ENCODE data around the gene THADA.
"Not testable (repeated sequence)": the region's sequence is repeated elsewhere in the genome, so short reads cannot be mapped to it uniquely, and the experiment has no call there.

The THADA gene

GRCh38 chr2:43462866-43463641 is 132.8 kb downstream of the THADA start:
- DNase-seq = no peak

GRCh38 chr2:43461453-43462073 is 134.3 kb downstream of the THADA start:
- DNase-seq = no peak

GRCh38 chr2:43460611-43461365 is 135.1 kb downstream of the THADA start:
- no peak for DNase-seq

GRCh38 chr2:43460174-43460546 is 135.7 kb downstream of the THADA start:
- DNase-seq = no peak

DNA sequence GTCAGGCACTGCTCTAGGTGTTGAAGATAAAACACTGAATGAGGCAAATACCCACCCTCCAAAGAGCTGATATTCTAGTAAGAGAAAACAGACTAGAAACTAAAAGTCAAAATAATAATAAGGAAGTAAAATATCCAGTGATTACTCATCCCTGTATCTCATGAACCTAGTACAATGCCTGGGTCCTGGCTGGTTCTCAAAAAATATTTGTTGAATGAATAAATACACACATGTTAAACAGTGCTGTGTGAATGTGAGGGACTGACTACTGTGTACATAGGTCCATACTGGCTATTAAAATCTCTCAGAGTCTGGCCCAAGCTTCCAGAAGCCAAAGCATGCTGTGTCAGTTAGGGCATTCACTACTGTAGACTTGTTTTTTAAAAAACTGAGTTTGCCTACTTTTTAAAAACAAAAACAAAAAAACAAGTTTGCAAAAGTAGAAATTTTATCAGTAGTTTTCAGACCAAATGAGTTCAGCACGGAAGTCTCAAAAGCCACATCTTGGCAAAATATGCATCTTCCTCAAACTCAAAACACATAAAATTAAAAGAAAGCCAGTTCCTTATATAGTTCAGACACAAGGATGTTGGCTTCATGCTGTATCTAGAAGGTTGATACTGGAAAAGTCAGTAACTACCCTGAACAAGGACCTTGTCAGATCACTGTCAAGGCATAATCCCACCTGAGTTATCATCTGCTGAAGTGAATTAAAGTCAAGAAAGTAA is 136.2 kb downstream of the THADA start:
- no peak for DNase-seq

DNA sequence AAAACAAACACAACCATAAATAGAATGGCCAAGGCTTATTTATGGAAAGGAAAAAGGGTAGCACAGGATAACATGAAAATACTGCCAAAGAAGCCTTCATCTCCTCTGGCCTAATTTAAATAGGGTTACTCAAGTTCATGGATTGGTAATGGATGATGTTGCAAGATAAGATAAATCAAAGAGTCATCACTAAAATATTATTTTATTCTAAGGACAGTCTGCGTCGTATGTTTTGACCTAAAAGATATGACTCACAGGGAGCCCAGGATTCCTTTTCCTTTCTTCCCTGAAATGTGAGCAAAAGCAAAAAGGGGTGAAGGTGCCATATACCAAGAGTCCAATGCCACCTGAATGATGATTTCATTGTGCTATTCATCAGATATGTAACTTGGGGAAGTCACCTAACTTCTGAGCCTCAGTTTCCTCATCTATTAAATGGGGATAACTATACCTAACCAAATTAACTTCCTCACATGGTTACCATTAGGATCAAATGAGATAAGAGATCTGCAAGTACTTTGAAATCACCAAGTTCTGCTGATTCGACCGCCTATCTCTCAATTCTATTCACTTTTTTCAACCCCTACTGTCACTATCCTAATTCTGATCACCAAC is 137.7 kb downstream of the THADA start:
- no peak for DNase-seq

DNA sequence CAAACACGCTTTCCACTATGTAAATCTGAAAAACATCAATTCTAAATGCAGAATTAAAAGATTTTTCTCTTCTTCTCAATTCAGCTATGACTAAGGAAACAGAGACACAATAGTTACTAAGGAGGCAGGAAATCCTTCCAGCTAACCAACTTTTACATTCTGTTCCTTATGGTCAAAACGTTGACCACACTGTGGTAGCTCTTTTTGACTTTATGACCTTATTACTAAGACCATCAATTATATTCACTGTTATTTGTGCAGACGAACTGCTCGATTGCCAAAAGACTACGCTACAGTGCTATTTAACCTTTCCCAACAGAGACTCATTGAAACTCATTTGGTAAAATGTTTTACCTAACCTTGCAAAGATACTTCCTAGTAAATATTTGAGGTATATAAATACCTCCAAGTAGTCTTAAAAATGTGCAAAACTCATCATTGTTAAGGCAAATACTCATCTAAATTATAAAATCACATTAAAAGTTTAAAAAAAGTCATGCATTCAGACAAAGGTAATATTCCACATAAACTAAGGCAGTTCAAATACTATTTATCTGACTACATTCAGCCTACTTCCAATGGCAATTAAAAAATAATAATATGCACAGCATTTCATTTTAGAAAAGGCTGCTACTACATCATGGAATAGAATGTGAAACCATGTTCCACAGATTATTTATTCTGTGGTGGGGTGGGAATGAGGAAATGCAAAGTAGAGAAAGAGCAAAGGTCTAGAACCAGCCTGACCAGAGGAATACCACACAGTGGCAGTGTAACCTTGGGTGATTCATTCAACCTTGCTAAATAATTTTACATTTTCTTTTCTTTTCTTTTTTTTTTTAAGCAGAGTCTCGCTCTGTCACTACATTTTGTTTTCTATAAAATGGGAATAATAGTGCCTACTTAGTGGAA is 139.9 kb downstream of the THADA start:
- DNase-seq = no peak

DNA sequence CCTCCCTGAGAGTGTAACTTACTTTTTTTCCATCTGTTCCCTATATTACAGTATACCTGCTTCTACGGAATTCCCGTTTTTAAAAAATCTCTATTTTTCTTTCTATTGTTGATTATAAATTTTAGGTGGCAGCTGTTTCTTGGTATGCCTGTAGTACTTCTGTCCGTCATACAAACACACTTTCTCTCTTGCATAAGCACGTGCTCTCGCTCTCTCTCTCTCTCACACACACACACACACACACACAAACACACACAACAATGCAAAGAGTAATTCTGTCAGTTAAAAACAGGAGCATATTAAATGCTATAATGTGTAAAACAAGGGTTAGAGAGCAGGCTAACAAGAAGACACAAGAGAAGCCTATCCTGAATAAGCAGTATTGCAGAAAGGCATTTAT is 140.5 kb downstream of the THADA start:
- DNase-seq = no peak

GRCh38 chr2:43454791-43455190 is 141.0 kb downstream of the THADA start:
- DNase-seq = no peak

DNA sequence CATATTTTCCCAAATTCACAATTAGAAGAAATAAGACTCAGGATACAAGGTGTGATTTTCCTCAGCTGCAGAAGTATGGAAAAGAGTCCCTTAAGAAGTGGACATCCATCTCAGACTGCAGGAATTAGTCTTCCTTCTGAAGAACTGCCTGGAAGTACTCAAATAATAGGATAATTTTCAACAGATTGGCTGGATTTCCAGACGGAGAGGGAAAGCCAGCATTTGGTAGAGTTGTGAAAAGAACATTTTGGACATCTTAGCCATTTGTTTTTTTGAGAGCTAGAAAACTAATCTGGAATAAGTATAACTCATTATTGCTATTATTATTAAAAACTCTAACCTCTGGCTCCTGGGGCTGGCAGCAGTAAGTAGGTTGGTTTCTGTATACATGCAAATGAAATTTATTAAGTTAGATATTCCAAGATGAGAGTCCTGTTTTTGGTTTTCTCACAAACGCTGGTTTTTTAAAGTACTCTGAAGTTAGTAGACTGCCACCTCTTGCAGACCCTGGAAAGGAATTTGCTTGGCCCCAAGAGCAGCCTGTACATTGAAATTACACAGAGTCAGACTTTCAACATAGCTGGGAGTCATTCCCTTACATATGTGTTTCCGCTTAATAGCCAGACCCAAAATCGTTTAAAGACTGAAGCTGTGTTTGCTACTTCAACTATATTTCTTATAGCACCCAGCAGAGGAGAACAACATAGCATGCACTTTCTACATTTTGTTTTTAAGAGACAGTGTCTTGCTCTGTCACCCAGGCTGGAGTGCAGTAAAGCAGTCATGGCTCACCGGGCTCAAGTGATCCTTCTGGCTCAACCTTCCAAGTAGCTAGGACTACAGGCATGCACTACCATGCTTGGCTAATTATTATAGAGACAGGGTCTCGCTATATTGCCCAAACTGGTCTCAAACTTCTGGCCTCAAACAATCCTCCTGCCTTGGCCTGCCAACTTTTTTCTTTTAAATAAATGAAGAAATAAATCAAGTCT is 142.4 kb downstream of the THADA start:
- DNase-seq = no peak

DNA sequence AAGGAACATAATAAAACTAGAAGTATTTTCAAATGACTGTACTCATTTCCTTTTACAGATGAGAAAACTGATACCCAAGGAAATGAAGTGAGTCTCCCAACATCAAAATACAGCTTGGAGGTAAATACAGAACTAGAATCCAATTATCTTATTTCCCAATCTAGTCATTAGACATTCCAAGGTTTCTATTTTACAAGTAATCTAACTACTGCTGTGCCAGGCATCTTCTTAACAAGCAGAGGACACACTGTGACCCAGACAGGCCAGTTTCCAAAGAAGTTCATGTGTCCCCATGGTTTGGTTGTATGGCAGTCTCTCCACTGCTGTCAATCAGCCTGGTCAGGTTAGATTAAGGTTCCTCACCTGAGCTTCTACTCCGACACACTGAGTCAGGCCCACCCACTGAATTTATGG is 143.5 kb downstream of the THADA start:
- no peak for DNase-seq

DNA sequence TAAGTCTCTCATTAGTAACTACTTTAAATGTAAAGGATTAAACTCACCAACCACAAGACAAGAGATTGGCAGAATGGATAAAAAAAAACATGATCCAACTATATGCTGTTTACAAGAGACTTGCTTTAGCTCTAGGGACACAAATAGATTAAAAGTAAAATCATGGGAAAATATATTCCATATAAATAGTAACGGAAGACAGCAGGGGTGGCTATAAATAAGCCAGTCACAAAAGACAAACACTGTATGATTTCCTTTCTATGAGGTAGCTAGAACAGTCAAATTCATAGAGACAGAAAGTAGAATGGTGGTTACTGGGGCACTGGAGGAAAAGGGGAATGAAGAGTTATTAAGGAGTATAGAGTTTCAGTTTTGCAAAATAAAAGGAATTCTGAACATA is 145.2 kb downstream of the THADA start:
- no peak for DNase-seq

- no peak for DNase-seq
Measured at GRCh38 chr2:43448822-43449110, 147.1 kb downstream of the THADA start.

GRCh38 chr2:43448011-43448821 is 147.6 kb downstream of the THADA start:
- no peak for DNase-seq

DNA sequence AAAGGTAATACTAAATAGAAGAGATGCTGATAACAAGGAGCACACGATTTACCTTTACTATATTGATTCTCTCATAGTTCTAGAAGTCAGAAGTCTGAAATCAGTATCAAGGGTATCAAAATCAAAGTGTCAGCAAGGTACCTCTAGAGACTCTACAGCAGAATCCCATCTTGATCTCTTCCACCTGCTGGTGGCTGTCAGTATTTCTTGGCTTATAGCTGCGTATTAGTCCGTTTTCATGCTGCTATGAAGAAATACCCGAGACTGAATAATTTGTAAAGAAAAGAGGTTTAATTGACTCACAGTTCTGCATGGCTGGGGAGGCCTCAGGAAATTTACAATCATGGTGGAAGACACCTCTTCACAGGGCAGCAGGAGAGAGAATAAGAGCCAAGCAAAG is 149.1 kb downstream of the THADA start:
- not testable (repeated sequence) for DNase-seq

DNA sequence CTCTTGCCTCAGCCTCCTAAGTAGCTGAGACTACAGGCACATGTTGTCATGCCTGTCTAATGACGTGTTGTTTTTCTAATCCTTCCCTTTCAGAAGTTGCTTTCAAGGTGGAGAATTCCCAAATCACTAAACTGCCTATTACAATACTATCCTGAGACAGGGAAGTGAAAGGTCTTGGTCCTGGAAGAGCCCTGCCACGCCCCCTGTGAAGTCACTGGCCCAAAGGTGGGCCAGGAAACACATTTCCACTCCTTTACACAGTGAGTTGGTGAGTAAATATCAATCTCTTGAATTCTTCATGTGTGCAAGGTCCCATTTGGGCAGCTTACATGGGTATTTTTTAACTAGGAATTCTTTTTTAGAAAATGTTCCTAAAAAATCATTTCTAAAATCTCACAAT is 150.1 kb downstream of the THADA start:
- no peak for DNase-seq

GRCh38 chr2:43444989-43445645 is 150.7 kb downstream of the THADA start:
- DNase-seq = no peak

GRCh38 chr2:43443282-43443681 is 152.6 kb downstream of the THADA start:
- no peak for DNase-seq

- DNase-seq = no peak
Measured at GRCh38 chr2:43441195-43441594, 154.6 kb downstream of the THADA start.
